Endothelial cell of umbilical vein (primary cell): Measurements from ENCODE around the gene VPS51. TPM values are rescaled to one million over a fixed set of nuclear protein-coding genes. Genes with fewer than 3 reads are reported as not detected.
"Not testable (repeated sequence)": the region's sequence is repeated elsewhere in the genome, so short reads cannot be mapped to it uniquely, and the experiment has no call there.

Experiments used
- BruUV-seq: library from RNA; stranded (reverse); fragments of 400-500 nt; replicated peaks from 2 replicates; lab custom pipeline; 2021; lab: Mats Ljungman, UMichigan
- CTCF ChIA-PET: fragments of 300-600, 350-600 bp; sonication (Branson Sonifier 250); formaldehyde crosslinking; loops from one replicate; lab custom pipeline; 2021; ENCODE audit warnings: antibody characterized with exemption, inconsistent platforms; lab: Charles Lee
- POLR2A ChIA-PET: fragments of 300-600, 350-600 bp; sonication (Branson Sonifier 250); formaldehyde crosslinking; loops from one replicate; lab custom pipeline; 2021; ENCODE audit warnings: antibody characterized with exemption, inconsistent platforms; lab: Charles Lee
- DNase-seq: peaks from one replicate; pipeline ENCODE4 v3.0.0-alpha.2; 2011; ENCODE audit warnings: low read depth, low spot score
- FAIRE-seq: peaks from 2 replicates; lab custom pipeline; 2011; peaks lifted over from hg19 to GRCh38; lab: Jason Lieb, UNC
- H2AFZ ChIP-seq: 2 replicates; pipeline ENCODE4 v1.6.0; 2012; ENCODE audit warnings: low read depth, low read length, control low read depth, inconsistent platforms
- H3K27ac ChIP-seq: 2 replicates; pipeline ENCODE4 v1.5.1; 2011; ENCODE audit warnings: low read depth, mild to moderate bottlenecking, control low read depth, low read length, moderate library complexity; ENCODE audit not compliant: insufficient read depth
- H3K27me3 ChIP-seq, 2 experiments: 2 replicates each; pipeline versions ENCODE4 v1.6.0 to v1.6.1; 2011; ENCODE audit warnings: low read length in 2 of 2, mixed read lengths in 1 of 2; ENCODE audit not compliant: control insufficient read depth in 2 of 2, insufficient read depth in 2 of 2
- H3K36me3 ChIP-seq, 2 experiments: 2 replicates in 1 of 2; 3 replicates in 1 of 2; pipeline ENCODE4 v1.5.1; 2011; ENCODE audit warnings: low read length in 2 of 2, mild to moderate bottlenecking in 1 of 2, moderate library complexity in 1 of 2; ENCODE audit not compliant: control insufficient read depth in 2 of 2, insufficient read depth in 2 of 2; ENCODE audit errors: extremely low read depth in 1 of 2
- H3K4me1 ChIP-seq: 3 replicates; pipeline ENCODE4 v1.5.1; 2011; ENCODE audit warnings: mild to moderate bottlenecking, low read length; ENCODE audit not compliant: control insufficient read depth, insufficient read depth; ENCODE audit errors: extremely low read depth
- H3K4me2 ChIP-seq: 2 replicates; pipeline ENCODE4 v1.6.1; 2011; ENCODE audit warnings: low read length, control low read depth, mixed read lengths; ENCODE audit not compliant: insufficient read depth
- H3K4me3 ChIP-seq, 3 experiments: fragments of 200-600 bp in 1 of 3; sonication (generic), shearing (Covaris generic) in 1 of 3; replicated peaks in 1 of 3; 2 replicates each; pipeline ENCODE4 v1.5.1; 2011 to 2016; ENCODE audit warnings: control low read depth in 3 of 3, low read length in 3 of 3, mild to moderate bottlenecking in 2 of 3, inconsistent platforms in 1 of 3, low read depth in 1 of 3, moderate library complexity in 1 of 3; ENCODE audit not compliant: insufficient read depth in 1 of 3
- H3K79me2 ChIP-seq: 2 replicates; pipeline ENCODE4 v1.6.0; 2012; ENCODE audit warnings: low read length, inconsistent platforms; ENCODE audit not compliant: control insufficient read depth, insufficient read depth
- H3K9ac ChIP-seq: replicated peaks from 2 replicates; pipeline ENCODE3; 2011; ENCODE audit warnings: low read length, control low read depth; ENCODE audit not compliant: insufficient read depth; ENCODE audit errors: extremely low read depth
- H3K9me1 ChIP-seq: replicated peaks from 3 replicates; pipeline ENCODE4 v1.6.0; 2011; ENCODE audit warnings: mild to moderate bottlenecking, low read length; ENCODE audit not compliant: control insufficient read depth, insufficient read depth; ENCODE audit errors: extremely low read depth
- H3K9me3 ChIP-seq: replicated peaks from 2 replicates; pipeline ENCODE4 v1.5.1; 2012; ENCODE audit warnings: low read length, inconsistent platforms; ENCODE audit not compliant: control insufficient read depth, insufficient read depth
- H4K20me1 ChIP-seq: replicated peaks from 2 replicates; pipeline ENCODE3; 2011; ENCODE audit warnings: mild to moderate bottlenecking, low read length; ENCODE audit not compliant: control insufficient read depth, insufficient read depth; ENCODE audit errors: extremely low read depth
- JUN ChIP-seq: IDR thresholded peaks from 2 replicates; pipeline ENCODE4 v1.6.1; 2011; ENCODE audit warnings: borderline replicate concordance, low read depth; ENCODE audit not compliant: insufficient read length, insufficient read depth
- MYC ChIP-seq: IDR thresholded peaks from one replicate; pipeline ENCODE4 v1.6.1; 2011; ENCODE audit warnings: mild to moderate bottlenecking, low read depth, low read length
- POLR2AphosphoS5 ChIP-seq: IDR thresholded peaks from 2 replicates; pipeline ENCODE4 v1.6.1; 2012; ENCODE audit warnings: low read depth, mild to moderate bottlenecking, control low read depth, low read length, moderate library complexity; ENCODE audit not compliant: insufficient read depth
- dilution Hi-C: fragments of 300-500 bp; cut with MboI; formaldehyde crosslinking; loops from one replicate; pipeline ENCODE4 v1.15.0; 2019; ENCODE audit warnings: low sequenced_read_pairs; ENCODE audit not compliant: extremely low pct_ligation_motif_present
- intact Hi-C: fragments of 100-400 bp; cut with micrococcal nuclease; formaldehyde crosslinking; loops from one replicate; pipeline ENCODE4 v1.10.0; 2022
- polyA plus RNA-seq, 4 experiments: library from polyadenylated mRNA; depleted of rRNA in 3 of 4; stranded (reverse) in 3 of 4; unstranded in 1 of 4; fragments of >200 nt; gene quantifications; 2 replicates each; pipeline versions ENCODE4 v1.2.1 to v1.2.3, GENCODE V29; 2011 to 2012; ENCODE audit warnings: missing spikeins in 1 of 4
- total RNA-seq: library from RNA; stranded (reverse); gene quantifications from 2 replicates; pipeline ENCODE4 v1.2.3, GENCODE V29; 2021

VPS51 gene
- total and polyA plus RNA-seq, 2 donors (not counting 3 experiments of a cell fraction or from before 2014, with no cell fraction given), result 108 to 146 TPM

DNA sequence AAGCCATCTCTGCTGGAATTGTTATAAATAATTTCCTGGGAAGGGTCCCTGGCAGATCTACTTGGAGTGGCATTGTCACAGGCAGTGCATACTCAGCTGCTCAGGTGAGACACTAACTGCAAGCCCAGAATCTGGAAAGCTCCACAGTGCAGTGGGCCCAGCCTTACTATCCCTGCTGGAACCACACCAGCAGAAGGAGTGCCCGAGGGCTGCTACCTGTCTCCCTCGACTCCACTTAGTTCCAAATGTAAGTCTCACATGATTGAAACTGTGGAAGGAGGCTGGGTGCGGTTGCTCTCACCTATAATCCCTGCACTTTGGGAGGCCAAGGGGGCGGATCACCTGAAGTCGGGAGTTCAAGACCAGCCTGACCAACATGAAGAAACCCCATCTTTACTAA lies 52.6 kb downstream of the VPS51 start:
- Histone ChIP-seq H3K4me1 (peaks cover 7% of the 10 kb centered on the region), H3K27me3 (peaks cover 6 to 7% of the 10 kb centered on the region in 2 experiments), H3K9me1 (no peaks in the 10 kb centered on the region), H3K27ac (no peak overlapping the region), H2AFZ (no peak overlapping the region), H3K9me3 (no peaks in the 10 kb centered on the region), H3K36me3 (no peaks in the 10 kb centered on the region), H3K9ac (no peak overlapping the region), H3K4me2 (no peak overlapping the region), H3K4me3 (no peak overlapping the region), H4K20me1 (no peaks in the 10 kb centered on the region), H3K79me2 (no peaks in the 10 kb centered on the region)
- ChIA-PET CTCF (no interaction called here), POLR2A (interaction anchor here (0.6 kb wide), 1 partner anchor 8 kb away, joined by 4 read pairs; no protein-coding TSS in a partner anchor)
- intact Hi-C loops (no loop called here), dilution Hi-C loops (no loop called here)
- no peak for FAIRE-seq
- DNase-seq, result no peak
- TF ChIP-seq POLR2AphosphoS5, result no peak
- TF ChIP-seq MYC, result no peak
- TF ChIP-seq JUN, result no peak
- BruUV-seq, result no TSS peak

DNA sequence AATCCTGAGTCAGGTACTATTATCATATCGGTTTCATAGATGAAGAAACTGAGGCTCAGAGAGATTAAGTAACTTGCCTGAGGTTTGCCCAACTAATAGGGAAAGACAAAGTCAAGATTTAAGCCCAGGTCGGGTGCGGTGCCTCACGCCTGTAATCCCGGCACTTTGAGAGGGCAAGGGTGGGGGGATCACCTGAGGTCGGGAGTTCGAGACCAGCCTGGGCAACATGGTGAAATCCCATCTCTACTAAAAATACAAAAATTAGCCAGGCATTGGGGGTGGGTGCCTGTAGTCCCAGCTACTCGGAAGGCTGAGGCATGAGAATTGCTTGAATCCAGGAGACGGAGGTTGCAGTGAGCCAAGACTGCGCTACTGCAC lies 54.1 kb downstream of the VPS51 start:
- CTCF ChIA-PET, result interaction anchor here (1.3 kb wide), 1 partner anchor 12 kb away, joined by 3 read pairs; no protein-coding TSS in a partner anchor

More for the DNA sequence above, 54.1 kb downstream of the VPS51 start:
- H3K4me3 ChIP-seq, DNase-seq, H3K4me2 ChIP-seq, H3K36me3 ChIP-seq, FAIRE-seq, H4K20me1 ChIP-seq, POLR2A ChIA-PET, H3K27ac ChIP-seq, BruUV-seq, H3K9me3 ChIP-seq, H3K9ac ChIP-seq, dilution Hi-C loops, H3K27me3 ChIP-seq, H3K4me1 ChIP-seq, H3K79me2 ChIP-seq, H2AFZ ChIP-seq, H3K9me1 ChIP-seq, intact Hi-C loops: not testable (repeated sequence)
